Stimulated activated CD8-positive, alpha-beta memory T cell treated with anti-CD3 and anti-CD28 coated beads, Interleukin-15, amount 100 ng/mL, for 4 hours (primary cell): ENCODE results near the gene HIGD2B.
"Not testable (repeated sequence)": the region's sequence is repeated elsewhere in the genome, so short reads cannot be mapped to it uniquely, and the experiment has no call there.

ENCODE experiments used
- DNase-seq, 2 donors: peaks; one replicate each; pipeline ENCODE4 v3.0.0-alpha.2; 2020; ENCODE audit warnings: low read depth in 2 of 2

Gene HIGD2B

GRCh38 chr15:72676838-72677237, 9.1 kb downstream of the HIGD2B start:
- no peak for DNase-seq

GRCh38 chr15:72671525-72671924, 14.5 kb downstream of the HIGD2B start:
- DNase-seq = no peak

GRCh38 chr15:72670656-72671352, 15.2 kb downstream of the HIGD2B start:
- peak; percentile 17 to 37 for DNase-seq

- not testable (repeated sequence) for DNase-seq
These were observed 16.2 kb downstream of the HIGD2B start for GRCh38 chr15:72669803-72670202.

GRCh38 chr15:72665706-72666105, 20.3 kb downstream of the HIGD2B start:
- not testable (repeated sequence) for DNase-seq

GRCh38 chr15:72663931-72664330, 22.1 kb downstream of the HIGD2B start:
- not testable (repeated sequence) for DNase-seq

GRCh38 chr15:72661081-72661480, 24.9 kb downstream of the HIGD2B start:
- not testable (repeated sequence) for DNase-seq

- not testable (repeated sequence) for DNase-seq
These were observed 30.0 kb downstream of the HIGD2B start for GRCh38 chr15:72656014-72656413.

- DNase-seq = not testable (repeated sequence)
These were observed 31.6 kb downstream of the HIGD2B start, which contains the start of gene GOLGA6B for GRCh38 chr15:72654397-72654796. GOLGA6B (plus strand) TSS chr15:72654697; CDS start chr15:72654738, 41 bp downstream.

- not testable (repeated sequence) for DNase-seq
These were observed 37.2 kb downstream of the HIGD2B start for GRCh38 chr15:72648631-72649253.

- not testable (repeated sequence) for DNase-seq
These were observed 43.7 kb downstream of the HIGD2B start for GRCh38 chr15:72642271-72642670.

GRCh38 chr15:72639759-72640483, 46.1 kb downstream of the HIGD2B start:
- not testable (repeated sequence) for DNase-seq

GRCh38 chr15:72636519-72637282, 49.3 kb downstream of the HIGD2B start:
- DNase-seq = peak in 1 of 2 donors; percentile 17

- not testable (repeated sequence) for DNase-seq
These were observed 56.9 kb downstream of the HIGD2B start for GRCh38 chr15:72629068-72629570.

- DNase-seq = not testable (repeated sequence)
These were observed 57.5 kb downstream of the HIGD2B start for GRCh38 chr15:72628249-72629067.

GRCh38 chr15:72626153-72626552, 59.8 kb downstream of the HIGD2B start:
- DNase-seq = not testable (repeated sequence)
